HepG2 (cell line): Measurements from ENCODE around the gene SMIM44. TPM values are rescaled to one million over a fixed set of nuclear protein-coding genes. Genes with fewer than 3 reads are reported as not detected.

Source experiments
- AKAP8 ChIP-seq: sonication (generic); formaldehyde crosslinking; IDR thresholded peaks from 2 replicates; pipeline ENCODE4 v1.5.1; 2020; ENCODE audit warnings: mild to moderate bottlenecking, missing genetic modification reagents
- CREB1 ChIP-seq, 2 experiments: fragments of 450-650 bp in 1 of 2; IDR thresholded peaks; 2 replicates each; pipeline ENCODE4 v1.6.1; 2016 to 2017; ENCODE audit warnings: control low read depth in 1 of 2, mild to moderate bottlenecking in 1 of 2, missing compliant biosample characterization in 1 of 2, missing genetic modification characterization in 1 of 2
- FOXA1 ChIP-seq, 2 experiments: fragments of 450-650 bp in 1 of 2; sonication (generic) in 1 of 2; formaldehyde crosslinking in 1 of 2; IDR thresholded peaks; 2 replicates each; pipeline versions ENCODE4 v1.4.0 to v1.6.1; 2016 to 2020; ENCODE audit warnings: missing genetic modification reagents in 1 of 2
- FOXJ3 ChIP-seq: sonication (generic); formaldehyde crosslinking; IDR thresholded peaks from 2 replicates; pipeline ENCODE4 v1.4.0; 2020; ENCODE audit warnings: missing genetic modification reagents, mild to moderate bottlenecking, borderline replicate concordance
- HCFC1 ChIP-seq: fragments of 150-350 bp; IDR thresholded peaks from 2 replicates; pipeline ENCODE4 v1.6.1; 2014; ENCODE audit warnings: low read depth, low read length
- JUN ChIP-seq: sonication (generic); formaldehyde crosslinking; IDR thresholded peaks from 2 replicates; pipeline ENCODE4 v1.4.0; 2020; ENCODE audit warnings: mild to moderate bottlenecking, missing genetic modification reagents
- KDM5B ChIP-seq: sonication (generic); formaldehyde crosslinking; IDR thresholded peaks from 2 replicates; pipeline ENCODE4 v1.4.0; 2020; ENCODE audit warnings: missing genetic modification reagents, mild to moderate bottlenecking, borderline replicate concordance
- MAFK ChIP-seq, 2 experiments: IDR thresholded peaks in 1 of 2; conservative IDR thresholded peaks in 1 of 2; 2 replicates each; pipeline ENCODE4 v1.6.1; 2011; ENCODE audit warnings: improper control_type of control experiment in 2 of 2, low read length in 2 of 2
- NFAT5 ChIP-seq: sonication (generic); formaldehyde crosslinking; IDR thresholded peaks from 2 replicates; pipeline ENCODE4 v1.4.0; 2020; ENCODE audit warnings: missing genetic modification reagents
- RARA ChIP-seq: IDR thresholded peaks from 2 replicates; pipeline ENCODE4 v1.6.1; 2016; ENCODE audit warnings: missing genetic modification reagents, missing compliant biosample characterization
- SAP130 ChIP-seq: IDR thresholded peaks from 2 replicates; pipeline ENCODE4 v1.6.1; 2016; ENCODE audit warnings: low read depth
- ZFP41 ChIP-seq: sonication (generic); formaldehyde crosslinking; IDR thresholded peaks from 2 replicates; pipeline ENCODE4 v1.4.0; 2020; ENCODE audit warnings: mild to moderate bottlenecking, missing genetic modification reagents, borderline replicate concordance
- ZNF292 ChIP-seq: sonication (generic); formaldehyde crosslinking; IDR thresholded peaks from 2 replicates; pipeline ENCODE4 v1.8.1; 2022; ENCODE audit warnings: mild to moderate bottlenecking, low read depth, missing genetic modification reagents, borderline replicate concordance
- ZNF639 ChIP-seq: conservative IDR thresholded peaks from 2 replicates; pipeline ENCODE4 v1.6.1; 2018; ENCODE audit warnings: missing genetic modification reagents
- ZNF687 ChIP-seq: sonication (generic); formaldehyde crosslinking; IDR thresholded peaks from 2 replicates; pipeline ENCODE4 v1.5.1; 2020; ENCODE audit warnings: mild to moderate bottlenecking, missing genetic modification reagents, moderate library complexity
- polyA plus RNA-seq, 8 experiments: library from polyadenylated mRNA; depleted of rRNA in 3 of 8; stranded (reverse) in 7 of 8; unstranded in 1 of 8; fragments of >200 nt; fragmentation: Illumina TruSeq in 4 of 8; extraction: Trizol in 4 of 8; gene quantifications; 2 replicates each; pipeline versions ENCODE4 v1.2.1 to v1.2.3, GENCODE V29; 2011 to 2016; ENCODE audit warnings: low read depth in 4 of 8, missing spikeins in 1 of 8, mixed read lengths in 1 of 8; ENCODE audit not compliant: insufficient read depth in 1 of 8
- total RNA-seq, 5 experiments: library from RNA; depleted of rRNA; stranded (reverse); fragments of >200 nt; fragmentation: Illumina TruSeq; extraction: Trizol; gene quantifications; 2 replicates each; pipeline ENCODE4 v1.2.3, GENCODE V29; 2016; ENCODE audit warnings: low read depth in 1 of 5
- TF ChIP-seq, protein P1 (sequence below): sonication (generic); formaldehyde crosslinking; IDR thresholded peaks from 2 replicates; pipeline ENCODE4 v1.5.0; 2020; ENCODE audit warnings: mild to moderate bottlenecking, missing genetic modification reagents

The SMIM44 gene
- total and polyA plus RNA-seq, 2 of the 13 experiments (the other 11 are each of a cell fraction or from before 2014, with no cell fraction given): not detected

DNA sequence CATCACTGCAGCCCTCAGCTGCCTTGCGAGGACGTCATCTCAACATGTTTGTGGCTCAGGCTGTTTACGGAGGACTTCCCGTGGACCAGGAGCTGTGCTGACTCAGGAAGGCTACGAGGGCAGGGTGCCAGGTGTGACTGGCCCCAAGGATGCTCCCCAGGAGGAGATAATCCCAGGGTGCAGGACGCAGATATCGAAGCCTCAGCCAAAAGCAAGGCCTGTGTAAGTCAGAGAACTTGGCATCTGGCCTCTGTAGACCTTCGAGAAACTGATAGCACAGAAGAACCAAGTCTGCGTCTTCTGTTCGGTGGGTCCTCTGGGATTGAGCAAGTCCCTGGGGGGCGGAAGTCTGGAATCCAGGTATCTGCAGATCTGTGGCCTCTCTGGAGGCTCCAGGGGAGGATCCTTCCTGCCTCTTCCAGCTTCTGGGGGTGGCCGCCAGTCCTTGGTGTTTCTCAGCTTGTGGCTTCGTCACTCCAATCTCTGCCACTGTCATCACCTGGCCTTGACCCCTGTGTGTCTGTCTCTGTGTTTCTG lies 19.9 kb upstream of the SMIM44 start (continued):
- TF ChIP-seq JUN (CRISPR knock-in tag) (no peak), ZNF292 (CRISPR knock-in tag) (0 out of 2 replicates have a peak, but pooled peaks have one; percentile 17), FOXA1 (IDR thresholded peaks at IDR 0.05) (no peak), FOXA1 (CRISPR knock-in tag; IDR thresholded peaks at IDR 0.05) (0 out of 2 replicates have a peak, but pooled peaks have one; percentile 11), MAFK (conservative IDR thresholded peaks at IDR 0.05 in 1 of 2, IDR thresholded peaks at IDR 0.05 in 1 of 2; ENCODE audit: low read length in 2 of 2) (peak; percentile 69 to 71), ZNF687 (CRISPR knock-in tag) (peak; percentile 44), ZFP41 (CRISPR knock-in tag) (no peak), HCFC1 (no peak), FOXJ3 (CRISPR knock-in tag) (no peak), ZNF639 (CRISPR knock-in tag) (no peak), RARA (CRISPR knock-in tag) (peak; percentile 51; the same call in 1 of the 2 replicates), SAP130 (CRISPR knock-in tag) (peak; percentile 18; the same call in 1 of the 2 replicates), KDM5B (CRISPR knock-in tag) (peak; percentile 18; the same call in 1 of the 2 replicates), NFAT5 (no peak), CREB1 (IDR thresholded peaks at IDR 0.05) (0 out of 2 replicates have a peak, but pooled peaks have one; percentile 13), CREB1 (CRISPR knock-in tag; IDR thresholded peaks at IDR 0.05) (no peak), AKAP8 (CRISPR knock-in tag) (no peak)
- TF ChIP-seq, protein P1, sequence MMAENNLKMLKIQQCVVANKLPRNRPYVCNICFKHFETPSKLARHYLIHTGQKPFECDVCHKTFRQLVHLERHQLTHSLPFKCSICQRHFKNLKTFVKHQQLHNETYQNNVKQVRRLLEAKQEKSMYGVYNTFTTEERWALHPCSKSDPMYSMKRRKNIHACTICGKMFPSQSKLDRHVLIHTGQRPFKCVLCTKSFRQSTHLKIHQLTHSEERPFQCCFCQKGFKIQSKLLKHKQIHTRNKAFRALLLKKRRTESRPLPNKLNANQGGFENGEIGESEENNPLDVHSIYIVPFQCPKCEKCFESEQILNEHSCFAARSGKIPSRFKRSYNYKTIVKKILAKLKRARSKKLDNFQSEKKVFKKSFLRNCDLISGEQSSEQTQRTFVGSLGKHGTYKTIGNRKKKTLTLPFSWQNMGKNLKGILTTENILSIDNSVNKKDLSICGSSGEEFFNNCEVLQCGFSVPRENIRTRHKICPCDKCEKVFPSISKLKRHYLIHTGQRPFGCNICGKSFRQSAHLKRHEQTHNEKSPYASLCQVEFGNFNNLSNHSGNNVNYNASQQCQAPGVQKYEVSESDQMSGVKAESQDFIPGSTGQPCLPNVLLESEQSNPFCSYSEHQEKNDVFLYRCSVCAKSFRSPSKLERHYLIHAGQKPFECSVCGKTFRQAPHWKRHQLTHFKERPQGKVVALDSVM (CRISPR knock-in tag): peak; percentile 76
